ENCODE measurements around the gene TARS3. TPM values are rescaled to one million over a fixed set of nuclear protein-coding genes. Genes with fewer than 3 reads are reported as not detected.

TARS3 gene
- total RNA-seq, 1 donor from 2014 or later: 10.4 TPM

- DNase-seq (ENCODE audit: low read depth): peak; percentile 75
- H3K36me3 ChIP-seq (ENCODE audit: control insufficient read depth, insufficient read depth, low read length): no peaks in the 10 kb centered on the region
- no peaks in the 10 kb centered on the region for H3K27me3 ChIP-seq (ENCODE audit: control insufficient read depth, insufficient read depth, low read length)
- TF ChIP-seq CTCF (IDR thresholded peaks at IDR 0.05; ENCODE audit: insufficient read depth, low read length, poor library complexity, severe bottlenecking): no peak
- no peak overlapping the region for H3K4me3 ChIP-seq (ENCODE audit: low read depth, low read length)
These were observed 48.3 kb downstream of the TARS3 start for GRCh38 chr15:101675796-101676582.

GRCh38 chr15:101675015-101675414 lies 49.3 kb downstream of the TARS3 start:
- no peak for TF ChIP-seq CTCF (IDR thresholded peaks at IDR 0.05; ENCODE audit: insufficient read depth, low read length, poor library complexity, severe bottlenecking)
- no peak for DNase-seq (ENCODE audit: low read depth)
- Histone ChIP-seq H3K4me3 (ENCODE audit: low read depth, low read length) (no peak overlapping the region), H3K36me3 (ENCODE audit: control insufficient read depth, insufficient read depth, low read length) (no peaks in the 10 kb centered on the region), H3K27me3 (ENCODE audit: control insufficient read depth, insufficient read depth, low read length) (no peaks in the 10 kb centered on the region)

GRCh38 chr15:101672298-101672697 lies 52.0 kb downstream of the TARS3 start:
- no peak for TF ChIP-seq CTCF (IDR thresholded peaks at IDR 0.05; ENCODE audit: insufficient read depth, low read length, poor library complexity, severe bottlenecking)
- Histone ChIP-seq H3K27me3 (ENCODE audit: control insufficient read depth, insufficient read depth, low read length) (no peaks in the 10 kb centered on the region), H3K36me3 (ENCODE audit: control insufficient read depth, insufficient read depth, low read length) (no peaks in the 10 kb centered on the region), H3K4me3 (ENCODE audit: low read depth, low read length) (no peak overlapping the region)
- no peak for DNase-seq (ENCODE audit: low read depth)

- Histone ChIP-seq H3K4me3 (ENCODE audit: low read depth, low read length) (no peak overlapping the region), H3K27me3 (ENCODE audit: control insufficient read depth, insufficient read depth, low read length) (no peaks in the 10 kb centered on the region), H3K36me3 (ENCODE audit: control insufficient read depth, insufficient read depth, low read length) (no peaks in the 10 kb centered on the region)
- DNase-seq (ENCODE audit: low read depth): no peak
- TF ChIP-seq CTCF (IDR thresholded peaks at IDR 0.05; ENCODE audit: insufficient read depth, low read length, poor library complexity, severe bottlenecking): no peak
These were observed 54.5 kb downstream of the TARS3 start for GRCh38 chr15:101669744-101670143.

GRCh38 chr15:101667881-101668280 lies 56.4 kb downstream of the TARS3 start:
- Histone ChIP-seq H3K36me3 (ENCODE audit: control insufficient read depth, insufficient read depth, low read length) (no peaks in the 10 kb centered on the region), H3K27me3 (ENCODE audit: control insufficient read depth, insufficient read depth, low read length) (no peaks in the 10 kb centered on the region), H3K4me3 (ENCODE audit: low read depth, low read length) (no peak overlapping the region)
- DNase-seq (ENCODE audit: low read depth): no peak
- TF ChIP-seq CTCF (IDR thresholded peaks at IDR 0.05; ENCODE audit: insufficient read depth, low read length, poor library complexity, severe bottlenecking): no peak
